Right lung (tissue), 5 donors: ENCODE results near the gene GRB14. TPM values are rescaled to one million over a fixed set of nuclear protein-coding genes. Genes with fewer than 3 reads are reported as not detected.

ENCODE experiments used
- DNase-seq, 2 donors: peaks; one replicate each; pipeline ENCODE4 v3.0.0-alpha.2; 2013
- polyA plus RNA-seq, 5 donors: library from polyadenylated mRNA; unstranded; fragments of 120-200 nt; gene quantifications; one replicate each; pipeline versions ENCODE4 v1.2.1 to v1.2.3, GENCODE V29; 2013; ENCODE audit warnings: inconsistent platforms in 1 of 5, low replicate concordance in 1 of 5; ENCODE audit not compliant: insufficient read length in 5 of 5, insufficient read depth in 1 of 5

The GRB14 gene
- polyA plus RNA-seq, 5 donors: 44.7 to 77.4 (median 66.2) TPM

GRCh38 chr2:164621764-164622105 lies 453 bp upstream of the GRB14 start:
- DNase-seq: no peak

DNA sequence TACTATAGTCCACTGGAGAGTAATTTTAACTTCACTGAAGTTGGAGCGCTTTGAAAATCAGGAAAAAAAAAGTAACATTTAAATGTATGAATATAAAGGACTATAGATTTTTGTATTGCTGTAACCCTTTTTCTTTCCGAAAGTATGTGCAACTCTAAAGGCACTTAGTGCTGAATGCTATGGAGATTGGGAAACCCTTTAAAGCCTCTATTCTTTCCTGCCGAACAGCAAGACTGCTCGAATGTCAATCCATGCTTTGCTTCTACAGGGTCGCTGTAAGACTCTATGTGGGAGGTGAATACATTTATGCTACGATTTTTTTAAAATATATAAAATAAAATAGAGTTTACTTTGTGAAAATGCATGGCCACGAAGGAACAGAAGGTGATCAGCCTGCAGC lies 825 bp downstream of the GRB14 start:
- DNase-seq: no peak

GRCh38 chr2:164617466-164617865 lies 3.8 kb downstream of the GRB14 start:
- DNase-seq: no peak

DNA sequence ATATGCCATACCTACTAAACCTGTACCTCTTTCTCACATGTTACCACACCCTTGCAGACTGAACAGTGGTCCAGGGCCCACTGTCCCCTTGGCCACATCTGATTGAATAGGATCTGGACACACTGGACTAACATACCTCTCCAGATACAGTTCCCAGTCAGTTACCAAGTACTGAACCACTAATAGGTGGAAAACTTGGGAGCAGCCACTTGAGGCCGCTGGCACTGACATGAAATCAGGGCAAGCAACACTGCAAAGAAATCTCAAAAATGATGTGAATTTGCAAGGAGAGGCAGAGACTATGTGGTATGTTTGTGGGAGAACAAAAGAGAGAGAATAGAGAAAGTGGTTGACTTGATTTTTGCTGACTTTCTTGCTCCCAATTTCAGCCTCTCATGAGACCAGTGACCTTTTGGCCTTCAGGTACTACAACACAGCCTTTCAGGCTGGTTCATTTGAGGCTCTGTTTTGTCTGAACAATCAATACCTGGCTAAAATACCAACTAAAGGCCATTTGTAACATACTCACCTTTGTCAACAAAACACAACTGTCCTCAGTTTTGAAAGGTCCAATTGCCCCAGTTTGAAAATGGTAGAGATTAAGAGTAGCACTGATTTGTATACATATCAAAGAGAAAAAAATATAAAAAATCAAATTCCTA lies 7.8 kb downstream of the GRB14 start:
- DNase-seq: no peak

- no peak for DNase-seq
Observed at GRCh38 chr2:164609790-164610189, 11.5 kb downstream of the GRB14 start.

- DNase-seq: no peak
Observed at GRCh38 chr2:164606557-164606956, 14.7 kb downstream of the GRB14 start.

DNA sequence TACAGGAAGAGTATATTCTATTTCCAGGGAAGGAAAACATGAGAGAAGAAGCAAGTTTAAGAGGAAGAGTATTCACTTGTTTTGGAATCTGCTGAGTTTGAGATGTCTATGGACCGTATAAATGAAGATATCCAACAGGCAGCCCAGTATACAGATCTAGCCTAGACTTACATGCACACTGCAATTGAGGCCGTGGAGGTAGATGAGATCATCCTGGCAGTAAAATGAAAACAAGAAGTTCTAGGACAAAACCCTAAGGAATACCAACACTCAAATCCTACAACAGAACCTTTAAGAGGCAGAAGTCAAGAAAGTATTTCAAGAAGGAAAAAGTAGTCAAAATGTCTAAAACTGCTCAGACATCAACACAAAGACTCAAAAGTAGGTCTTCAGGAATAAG lies 16.0 kb downstream of the GRB14 start:
- DNase-seq: no peak

DNA sequence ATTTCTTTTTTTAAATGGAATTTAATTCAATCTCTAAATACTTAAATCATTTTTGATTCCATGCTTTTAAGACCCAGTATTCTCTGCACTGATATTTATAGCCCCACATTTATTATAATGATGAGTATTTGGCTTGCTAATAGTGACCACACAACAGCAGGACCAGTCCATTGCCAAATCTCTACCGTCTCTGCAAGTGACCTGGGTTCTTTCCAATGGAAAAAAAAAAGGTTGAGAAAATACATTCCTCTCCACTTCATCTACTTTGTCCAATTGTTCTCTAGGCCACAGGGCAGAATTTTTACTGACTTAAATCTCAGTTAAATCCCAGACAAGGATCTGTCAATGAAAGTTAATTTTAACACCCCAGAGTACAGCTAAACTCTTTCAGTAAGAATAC lies 20.5 kb downstream of the GRB14 start:
- no peak for DNase-seq

- DNase-seq: no peak
Observed at GRCh38 chr2:164599954-164600589, 21.2 kb downstream of the GRB14 start.

DNA sequence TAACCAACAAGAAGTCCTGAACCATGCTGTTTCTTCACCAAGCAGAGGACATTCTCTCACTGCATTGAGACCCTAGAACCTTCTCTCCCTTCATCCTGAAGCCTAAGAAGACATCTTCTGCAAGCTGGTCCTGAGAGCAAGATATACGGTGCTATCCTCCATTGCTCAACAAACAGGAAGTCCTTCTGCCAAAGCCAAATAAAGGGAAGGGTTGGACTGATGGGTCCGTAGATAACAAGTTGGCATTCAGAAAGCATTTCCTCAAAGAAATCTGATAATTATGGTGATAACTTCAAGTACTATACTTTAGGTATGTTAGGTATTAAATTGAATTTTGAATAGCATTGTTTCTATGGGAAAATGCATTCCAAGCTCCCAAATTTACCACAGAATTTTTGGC lies 23.3 kb downstream of the GRB14 start:
- DNase-seq: no peak

DNA sequence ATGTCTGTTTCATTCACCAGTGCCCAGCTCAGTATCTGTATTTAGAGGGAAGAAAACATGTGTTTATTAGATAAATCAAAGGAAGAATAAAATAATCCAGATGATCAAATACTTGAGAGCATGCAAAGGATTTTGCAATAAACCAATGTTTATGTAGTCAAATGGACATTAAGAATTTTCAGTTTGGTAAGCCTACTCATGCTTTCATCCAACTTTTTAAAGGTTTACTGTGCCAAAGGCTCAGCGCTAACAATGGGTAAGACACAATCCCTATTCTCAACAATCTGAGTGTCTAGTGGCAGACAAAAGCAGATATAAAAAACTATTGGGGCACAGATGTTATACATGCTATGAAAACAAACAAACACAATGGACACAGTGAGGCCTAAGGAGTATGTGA lies 26.3 kb downstream of the GRB14 start:
- no peak for DNase-seq

GRCh38 chr2:164593959-164594358 lies 27.3 kb downstream of the GRB14 start:
- DNase-seq: no peak

- no peak for DNase-seq
Observed at GRCh38 chr2:164593541-164593940, 27.7 kb downstream of the GRB14 start.

DNA sequence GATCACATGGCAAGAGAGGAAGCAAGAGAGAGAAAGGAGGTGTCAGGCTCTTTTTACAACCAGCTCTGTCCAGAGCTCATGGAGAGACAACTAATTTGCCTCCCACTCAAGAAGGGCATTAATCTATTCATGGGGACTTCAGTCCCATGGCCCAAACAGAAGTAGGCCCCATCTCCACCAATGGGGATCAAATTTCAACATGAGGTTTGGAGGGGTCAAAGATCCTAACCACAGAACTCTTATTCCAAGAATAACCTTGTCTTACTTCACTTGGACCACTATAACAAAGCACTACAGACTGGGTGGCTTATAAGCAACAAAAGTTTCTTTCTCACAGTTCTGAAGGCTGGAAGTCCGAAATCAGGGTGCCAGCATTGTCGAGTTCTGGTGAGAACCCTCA lies 31.8 kb downstream of the GRB14 start:
- DNase-seq: no peak

- DNase-seq: no peak
Observed at GRCh38 chr2:164581050-164581449, 40.2 kb downstream of the GRB14 start.

DNA sequence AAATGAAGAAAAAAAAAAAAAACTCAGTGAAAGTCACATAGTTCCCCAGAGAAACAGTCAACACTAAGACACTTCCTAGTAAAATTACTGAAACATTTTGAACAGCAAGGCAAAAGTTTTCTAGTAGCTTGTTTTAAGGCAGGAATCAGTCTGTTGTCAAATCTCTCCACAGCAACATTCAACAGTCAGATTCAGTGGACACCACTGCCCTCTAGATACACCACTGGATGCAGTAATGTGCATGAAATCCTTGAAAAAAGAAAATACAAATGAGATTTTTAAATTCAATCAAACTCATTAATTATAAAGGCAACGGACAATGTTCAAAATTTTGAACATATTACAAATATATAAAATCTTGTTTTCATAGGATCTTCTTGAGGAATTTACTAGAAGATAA lies 46.4 kb downstream of the GRB14 start:
- no peak for DNase-seq

DNA sequence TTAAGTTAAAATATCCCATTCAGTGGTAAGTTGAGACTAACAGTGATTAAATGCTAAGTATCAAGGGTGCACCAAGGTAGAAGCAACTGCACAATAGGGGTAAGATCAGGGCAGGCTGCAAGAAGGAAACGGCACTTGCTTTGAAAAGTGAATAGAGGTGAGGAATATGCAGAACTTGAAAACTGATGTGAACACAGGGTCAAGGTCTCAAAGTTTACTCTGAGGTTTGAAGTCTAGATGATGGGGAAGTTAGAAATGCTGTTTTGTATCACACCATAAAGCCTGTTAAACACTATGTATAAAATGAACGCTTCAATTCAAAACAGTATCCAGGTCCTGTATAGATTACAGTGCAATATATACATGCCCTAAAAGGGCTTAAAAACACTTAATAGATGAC lies 50.8 kb downstream of the GRB14 start:
- DNase-seq: no peak

GRCh38 chr2:164569378-164569777 lies 51.9 kb downstream of the GRB14 start:
- no peak for DNase-seq

DNA sequence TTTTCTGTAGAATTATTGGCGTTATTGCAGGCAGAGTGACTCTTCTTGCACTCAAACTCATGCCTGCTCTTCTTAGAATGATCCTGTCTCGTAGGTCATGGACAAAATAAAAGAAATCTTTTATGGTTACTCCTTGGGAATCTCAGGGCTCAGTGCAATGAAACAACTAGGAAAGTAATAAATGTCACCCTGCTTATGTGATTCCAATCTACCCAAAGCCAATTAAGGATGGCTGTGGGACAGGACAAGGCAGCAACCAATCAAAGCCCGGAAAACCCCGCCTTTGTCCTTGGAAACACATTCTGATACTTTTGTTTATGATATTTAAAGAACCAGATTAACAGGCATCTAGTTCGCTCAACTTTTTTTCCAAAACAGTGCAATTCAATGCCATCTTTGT lies 53.0 kb downstream of the GRB14 start:
- no peak for DNase-seq

DNA sequence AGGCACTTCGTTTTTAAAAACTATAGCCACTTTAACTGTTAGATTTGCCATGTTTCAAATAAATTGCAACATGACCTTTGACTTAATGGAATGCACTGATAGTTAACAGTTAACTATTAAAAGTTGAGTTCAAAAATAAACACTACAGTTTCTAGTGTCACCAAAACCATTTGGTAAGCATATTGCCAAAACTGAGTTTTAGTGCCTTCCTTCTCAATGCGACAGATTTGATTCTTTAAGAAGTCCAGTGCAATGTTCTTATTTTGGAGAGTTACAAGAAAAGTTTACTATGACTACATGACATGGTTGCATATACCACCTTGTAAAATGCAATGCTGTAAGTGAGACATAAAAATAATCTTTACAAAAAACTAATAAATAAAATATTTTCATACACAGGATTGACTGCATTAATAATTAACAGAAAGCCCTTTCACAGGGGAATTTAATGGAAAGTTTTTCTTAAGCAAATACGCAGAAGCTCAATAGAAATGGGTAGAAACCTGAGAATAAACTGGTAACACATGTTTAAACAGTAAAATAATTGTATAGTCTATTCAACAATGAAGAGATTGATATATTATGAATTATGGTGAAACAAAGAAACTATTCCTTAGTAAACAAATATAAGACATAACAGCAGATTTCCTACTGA lies 53.8 kb downstream of the GRB14 start:
- DNase-seq: no peak

DNA sequence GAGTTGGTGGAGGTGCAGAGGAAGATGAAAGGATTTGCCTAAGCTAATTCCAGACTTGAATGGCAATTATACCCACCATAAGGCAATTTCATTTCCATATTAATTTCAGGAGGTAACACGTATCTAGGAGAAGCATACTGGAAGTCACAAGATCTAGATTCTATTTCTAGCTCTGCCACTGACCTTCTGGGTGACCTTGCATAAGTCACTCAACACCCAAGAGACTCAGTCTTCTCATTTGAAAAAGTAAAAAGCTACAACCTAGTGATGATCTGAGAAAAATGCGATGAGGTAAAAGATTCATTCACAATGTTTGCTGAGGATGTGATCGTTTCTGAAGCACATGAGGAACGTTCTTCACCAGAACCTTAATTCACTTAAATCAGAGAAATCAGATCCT lies 55.9 kb downstream of the GRB14 start:
- no peak for DNase-seq

DNA sequence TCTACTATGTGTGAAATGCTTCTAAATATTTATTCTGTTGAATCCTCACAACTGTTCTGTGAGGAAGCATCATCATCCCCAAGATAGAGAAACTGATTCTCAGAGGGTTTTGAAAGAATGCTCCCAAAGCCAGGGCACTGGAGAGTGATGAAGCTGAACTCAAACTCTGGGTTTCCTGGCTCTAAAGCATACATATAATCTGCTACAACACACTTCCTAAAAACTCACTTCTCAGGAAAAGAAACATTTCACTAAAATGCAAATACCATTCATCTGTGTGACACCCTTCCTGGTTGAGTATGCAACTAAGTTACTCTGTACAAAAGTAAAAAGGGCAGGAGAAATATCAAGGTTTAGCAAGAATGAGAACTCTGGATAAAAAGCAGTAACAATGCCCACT lies 58.6 kb downstream of the GRB14 start:
- DNase-seq: no peak

GRCh38 chr2:164561991-164562390 lies 59.3 kb downstream of the GRB14 start:
- DNase-seq: no peak

- no peak for DNase-seq
Observed at GRCh38 chr2:164561416-164561815, 59.9 kb downstream of the GRB14 start.
